ENCODE measurements around the gene ENTPD1. TPM values are rescaled to one million over a fixed set of nuclear protein-coding genes. Genes with fewer than 3 reads are reported as not detected.

The ENTPD1 gene
- total RNA-seq, 1 donor from 2014 or later = 1.0 TPM

GRCh38 chr10:95792874-95793285 lies 36.9 kb downstream of the ENTPD1 start:
- H3K9me3 Mint-ChIP-seq = no peaks in the 10 kb centered on the region

DNA sequence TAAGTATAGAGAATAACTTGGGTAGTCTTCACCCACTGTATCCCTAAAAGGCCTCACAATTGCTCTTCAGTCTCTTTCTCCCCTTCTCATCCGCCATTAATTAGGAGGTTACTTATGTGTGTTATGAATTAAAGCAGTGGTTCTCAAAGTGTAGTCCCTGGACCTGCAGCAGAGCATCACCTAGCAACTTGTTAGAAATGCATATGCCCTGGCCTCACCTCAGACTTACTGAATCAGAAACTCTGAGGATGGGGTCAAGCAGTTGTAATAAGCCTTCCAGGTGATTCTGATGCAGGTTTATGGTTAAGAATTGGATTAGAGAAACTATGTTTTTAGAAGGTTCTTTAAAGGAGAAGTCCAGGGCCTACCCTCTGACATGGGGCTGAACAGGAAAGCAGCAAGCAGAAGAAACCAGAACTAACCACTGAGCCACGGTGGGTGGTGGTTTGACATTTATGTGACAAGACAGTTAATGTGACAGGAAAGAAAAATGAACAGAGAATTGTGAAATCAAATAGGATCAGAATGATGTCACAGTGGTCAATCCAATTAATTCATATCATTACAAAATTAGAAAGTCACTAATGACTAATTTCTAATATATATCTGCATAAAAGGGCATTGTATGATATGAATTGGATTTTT lies 37.6 kb downstream of the ENTPD1 start:
- no peaks in the 10 kb centered on the region for H3K36me3 Mint-ChIP-seq

More at GRCh38 chr10:95792874-95793285, 36.9 kb downstream of the ENTPD1 start:
- TF ChIP-seq CTCF (conservative IDR thresholded peaks at IDR 0.05) = no peak
- Mint-ChIP-seq H3K4me1 (ENCODE audit: unreplicated experiment) (no peaks in the 10 kb centered on the region), H3K36me3 (no peaks in the 10 kb centered on the region), H3K27me3 (peaks cover 7% of the 10 kb centered on the region), H3K27ac (no peak overlapping the region), H3K4me3 (no peak overlapping the region)
- no peak for DNase-seq (ENCODE audit: extremely low spot score, unreplicated experiment)

DNA sequence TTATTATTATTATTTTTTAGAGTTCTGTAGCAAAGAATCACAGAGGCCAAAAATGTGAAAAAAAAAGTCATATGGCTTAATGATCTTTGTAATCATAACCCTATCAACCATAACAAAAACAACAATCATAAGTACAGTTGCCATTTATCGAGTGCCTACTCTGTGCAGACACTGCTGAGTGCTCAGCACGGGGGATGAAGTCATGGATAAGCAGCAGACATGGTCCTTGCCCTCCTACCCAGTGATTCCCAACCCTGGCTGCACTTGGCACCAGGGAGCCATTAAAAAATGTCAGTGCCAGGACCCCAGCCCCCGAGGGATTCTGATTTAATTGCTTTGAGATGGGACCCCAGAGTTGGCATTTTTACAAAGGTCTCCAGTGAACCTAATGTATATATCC lies 38.2 kb downstream of the ENTPD1 start:
- H3K27ac Mint-ChIP-seq = no peak overlapping the region
- H3K36me3 Mint-ChIP-seq = no peaks in the 10 kb centered on the region
- no peaks in the 10 kb centered on the region for H3K4me1 Mint-ChIP-seq (ENCODE audit: unreplicated experiment)

More for the DNA sequence above, 37.6 kb downstream of the ENTPD1 start:
- Mint-ChIP-seq H3K9me3 (no peaks in the 10 kb centered on the region), H3K27ac (no peak overlapping the region), H3K4me1 (ENCODE audit: unreplicated experiment) (no peaks in the 10 kb centered on the region), H3K27me3 (peaks cover 7% of the 10 kb centered on the region), H3K4me3 (no peak overlapping the region)
- no peak for TF ChIP-seq CTCF (conservative IDR thresholded peaks at IDR 0.05)
- DNase-seq (ENCODE audit: extremely low spot score, unreplicated experiment) = no peak

GRCh38 chr10:95795602-95796001 lies 39.6 kb downstream of the ENTPD1 start:
- no peak overlapping the region for H3K4me3 Mint-ChIP-seq
- peaks cover 7% of the 10 kb centered on the region for H3K27me3 Mint-ChIP-seq
- no peaks in the 10 kb centered on the region for H3K4me1 Mint-ChIP-seq (ENCODE audit: unreplicated experiment)
- H3K27ac Mint-ChIP-seq = no peak overlapping the region
- TF ChIP-seq CTCF (conservative IDR thresholded peaks at IDR 0.05) = no peak
- DNase-seq (ENCODE audit: extremely low spot score, unreplicated experiment) = no peak
- H3K9me3 Mint-ChIP-seq = peaks cover 5% of the 10 kb centered on the region
- no peaks in the 10 kb centered on the region for H3K36me3 Mint-ChIP-seq

More for the DNA sequence above, 38.2 kb downstream of the ENTPD1 start:
- TF ChIP-seq CTCF (conservative IDR thresholded peaks at IDR 0.05) = no peak
- DNase-seq (ENCODE audit: extremely low spot score, unreplicated experiment) = no peak
- H3K27me3 Mint-ChIP-seq = peaks cover 7% of the 10 kb centered on the region
- no peak overlapping the region for H3K4me3 Mint-ChIP-seq
- no peaks in the 10 kb centered on the region for H3K9me3 Mint-ChIP-seq

DNA sequence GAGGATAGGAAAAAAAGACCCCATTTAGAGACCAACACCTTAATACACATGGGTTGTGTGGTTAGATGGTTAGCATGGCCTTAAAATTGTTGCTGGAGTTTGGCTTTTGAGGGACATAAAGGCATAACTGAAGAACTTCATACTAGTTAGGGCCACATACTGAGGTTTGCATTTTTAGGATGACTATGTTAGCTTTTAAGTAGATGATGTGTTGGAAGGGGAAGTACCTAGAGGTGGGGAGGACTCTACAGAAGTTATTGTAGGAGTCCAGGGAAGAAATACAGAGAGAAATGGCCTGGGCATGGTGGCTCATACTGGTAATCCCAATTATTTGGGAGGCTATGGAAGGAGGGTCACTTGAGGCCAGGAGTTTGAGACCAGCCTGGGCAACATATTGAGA lies 40.5 kb downstream of the ENTPD1 start:
- Mint-ChIP-seq H3K4me1 (ENCODE audit: unreplicated experiment) (no peaks in the 10 kb centered on the region), H3K27ac (no peak overlapping the region), H3K36me3 (no peaks in the 10 kb centered on the region), H3K27me3 (peaks cover 7% of the 10 kb centered on the region), H3K4me3 (no peak overlapping the region), H3K9me3 (peaks cover 5% of the 10 kb centered on the region)
- no peak for DNase-seq (ENCODE audit: extremely low spot score, unreplicated experiment)
- no peak for TF ChIP-seq CTCF (conservative IDR thresholded peaks at IDR 0.05)

Data from type B pancreatic cell (in vitro differentiated cells).